ENCODE measurements around the gene FILIP1L. TPM values are rescaled to one million over a fixed set of nuclear protein-coding genes. Genes with fewer than 3 reads are reported as not detected.

FILIP1L gene
- total and polyA plus RNA-seq, 2 of the 13 experiments (the other 11 are each of a cell fraction or from before 2014, with no cell fraction given), result 8.1 to 187 TPM

DNA sequence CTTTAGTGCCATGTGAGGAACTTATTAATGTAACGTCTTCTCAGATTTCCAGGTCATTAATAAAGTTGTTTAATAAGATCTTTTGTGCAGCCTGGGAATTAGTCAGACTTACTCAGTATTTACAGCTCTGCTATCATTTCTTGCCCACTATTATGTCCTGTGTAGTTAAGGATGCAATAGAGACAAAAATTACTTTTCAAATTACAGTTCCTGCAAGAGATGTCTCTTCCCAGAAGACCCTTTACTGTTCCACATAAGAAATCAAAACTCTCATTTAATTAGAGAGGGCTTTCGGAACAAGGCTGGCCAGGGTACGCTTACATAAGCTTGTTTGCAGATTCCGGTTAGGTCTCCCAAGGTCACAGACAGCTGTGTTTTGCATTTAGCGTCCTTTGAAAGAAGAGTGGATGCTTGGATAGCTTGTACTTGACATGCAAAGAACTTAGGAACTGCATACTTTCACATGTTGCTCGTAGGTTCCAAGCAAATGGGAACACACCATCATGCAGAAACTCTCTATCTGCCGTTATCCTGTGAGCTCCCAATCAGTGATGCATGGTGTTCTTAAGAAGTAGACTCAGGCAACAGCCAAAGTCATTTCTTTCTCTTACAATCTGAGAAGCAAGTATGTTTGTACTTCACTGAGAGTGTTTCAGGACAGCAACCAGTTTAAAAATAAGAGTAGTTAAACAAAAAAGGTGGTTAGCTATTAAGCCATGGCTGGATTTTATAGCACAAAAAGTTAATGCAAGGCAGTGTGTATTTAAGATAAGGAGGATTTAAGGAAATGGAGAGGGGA, 37.4 kb downstream of the FILIP1L start (continued):
- TF ChIP-seq, protein P1, sequence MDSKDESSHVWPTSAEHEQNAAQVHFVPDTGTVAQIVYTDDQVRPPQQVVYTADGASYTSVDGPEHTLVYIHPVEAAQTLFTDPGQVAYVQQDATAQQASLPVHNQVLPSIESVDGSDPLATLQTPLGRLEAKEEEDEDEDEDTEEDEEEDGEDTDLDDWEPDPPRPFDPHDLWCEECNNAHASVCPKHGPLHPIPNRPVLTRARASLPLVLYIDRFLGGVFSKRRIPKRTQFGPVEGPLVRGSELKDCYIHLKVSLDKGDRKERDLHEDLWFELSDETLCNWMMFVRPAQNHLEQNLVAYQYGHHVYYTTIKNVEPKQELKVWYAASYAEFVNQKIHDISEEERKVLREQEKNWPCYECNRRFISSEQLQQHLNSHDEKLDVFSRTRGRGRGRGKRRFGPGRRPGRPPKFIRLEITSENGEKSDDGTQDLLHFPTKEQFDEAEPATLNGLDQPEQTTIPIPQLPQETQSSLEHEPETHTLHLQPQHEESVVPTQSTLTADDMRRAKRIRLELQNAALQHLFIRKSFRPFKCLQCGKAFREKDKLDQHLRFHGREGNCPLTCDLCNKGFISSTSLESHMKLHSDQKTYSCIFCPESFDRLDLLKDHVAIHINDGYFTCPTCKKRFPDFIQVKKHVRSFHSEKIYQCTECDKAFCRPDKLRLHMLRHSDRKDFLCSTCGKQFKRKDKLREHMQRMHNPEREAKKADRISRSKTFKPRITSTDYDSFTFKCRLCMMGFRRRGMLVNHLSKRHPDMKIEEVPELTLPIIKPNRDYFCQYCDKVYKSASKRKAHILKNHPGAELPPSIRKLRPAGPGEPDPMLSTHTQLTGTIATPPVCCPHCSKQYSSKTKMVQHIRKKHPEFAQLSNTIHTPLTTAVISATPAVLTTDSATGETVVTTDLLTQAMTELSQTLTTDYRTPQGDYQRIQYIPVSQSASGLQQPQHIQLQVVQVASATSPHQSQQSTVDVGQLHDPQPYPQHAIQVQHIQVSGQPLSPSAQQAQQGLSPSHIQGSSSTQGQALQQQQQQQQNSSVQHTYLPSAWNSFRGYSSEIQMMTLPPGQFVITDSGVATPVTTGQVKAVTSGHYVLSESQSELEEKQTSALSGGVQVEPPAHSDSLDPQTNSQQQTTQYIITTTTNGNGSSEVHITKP (CRISPR knock-in tag; IDR thresholded peaks at IDR 0.05; ENCODE audit: low read depth), result peak; percentile 58; the same call in 1 of the 2 replicates
- TF ChIP-seq ETV5 (CRISPR knock-in tag; IDR thresholded peaks at IDR 0.05; ENCODE audit: borderline replicate concordance), result peak; percentile 93
- TF ChIP-seq SSRP1 (CRISPR knock-in tag; IDR thresholded peaks at IDR 0.05), result 0 out of 2 replicates have a peak, but pooled peaks have one; percentile 63
- TF ChIP-seq ZNF839 (CRISPR knock-in tag; IDR thresholded peaks at IDR 0.05; ENCODE audit: borderline replicate concordance), result no peak
- TF ChIP-seq ZNF619 (CRISPR knock-in tag; IDR thresholded peaks at IDR 0.05), result no peak
- TF ChIP-seq, protein P2, sequence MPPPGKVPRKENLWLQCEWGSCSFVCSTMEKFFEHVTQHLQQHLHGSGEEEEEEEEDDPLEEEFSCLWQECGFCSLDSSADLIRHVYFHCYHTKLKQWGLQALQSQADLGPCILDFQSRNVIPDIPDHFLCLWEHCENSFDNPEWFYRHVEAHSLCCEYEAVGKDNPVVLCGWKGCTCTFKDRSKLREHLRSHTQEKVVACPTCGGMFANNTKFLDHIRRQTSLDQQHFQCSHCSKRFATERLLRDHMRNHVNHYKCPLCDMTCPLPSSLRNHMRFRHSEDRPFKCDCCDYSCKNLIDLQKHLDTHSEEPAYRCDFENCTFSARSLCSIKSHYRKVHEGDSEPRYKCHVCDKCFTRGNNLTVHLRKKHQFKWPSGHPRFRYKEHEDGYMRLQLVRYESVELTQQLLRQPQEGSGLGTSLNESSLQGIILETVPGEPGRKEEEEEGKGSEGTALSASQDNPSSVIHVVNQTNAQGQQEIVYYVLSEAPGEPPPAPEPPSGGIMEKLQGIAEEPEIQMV (CRISPR knock-in tag; IDR thresholded peaks at IDR 0.05; ENCODE audit: low read depth), result no peak
- TF ChIP-seq PRPF4 (IDR thresholded peaks at IDR 0.05; ENCODE audit: low read depth, low read length, poor library complexity, severe bottlenecking), result no peak
- TF ChIP-seq, protein P3, sequence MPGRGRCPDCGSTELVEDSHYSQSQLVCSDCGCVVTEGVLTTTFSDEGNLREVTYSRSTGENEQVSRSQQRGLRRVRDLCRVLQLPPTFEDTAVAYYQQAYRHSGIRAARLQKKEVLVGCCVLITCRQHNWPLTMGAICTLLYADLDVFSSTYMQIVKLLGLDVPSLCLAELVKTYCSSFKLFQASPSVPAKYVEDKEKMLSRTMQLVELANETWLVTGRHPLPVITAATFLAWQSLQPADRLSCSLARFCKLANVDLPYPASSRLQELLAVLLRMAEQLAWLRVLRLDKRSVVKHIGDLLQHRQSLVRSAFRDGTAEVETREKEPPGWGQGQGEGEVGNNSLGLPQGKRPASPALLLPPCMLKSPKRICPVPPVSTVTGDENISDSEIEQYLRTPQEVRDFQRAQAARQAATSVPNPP (CRISPR knock-in tag; IDR thresholded peaks at IDR 0.05), result no peak
- TF ChIP-seq, protein P4, sequence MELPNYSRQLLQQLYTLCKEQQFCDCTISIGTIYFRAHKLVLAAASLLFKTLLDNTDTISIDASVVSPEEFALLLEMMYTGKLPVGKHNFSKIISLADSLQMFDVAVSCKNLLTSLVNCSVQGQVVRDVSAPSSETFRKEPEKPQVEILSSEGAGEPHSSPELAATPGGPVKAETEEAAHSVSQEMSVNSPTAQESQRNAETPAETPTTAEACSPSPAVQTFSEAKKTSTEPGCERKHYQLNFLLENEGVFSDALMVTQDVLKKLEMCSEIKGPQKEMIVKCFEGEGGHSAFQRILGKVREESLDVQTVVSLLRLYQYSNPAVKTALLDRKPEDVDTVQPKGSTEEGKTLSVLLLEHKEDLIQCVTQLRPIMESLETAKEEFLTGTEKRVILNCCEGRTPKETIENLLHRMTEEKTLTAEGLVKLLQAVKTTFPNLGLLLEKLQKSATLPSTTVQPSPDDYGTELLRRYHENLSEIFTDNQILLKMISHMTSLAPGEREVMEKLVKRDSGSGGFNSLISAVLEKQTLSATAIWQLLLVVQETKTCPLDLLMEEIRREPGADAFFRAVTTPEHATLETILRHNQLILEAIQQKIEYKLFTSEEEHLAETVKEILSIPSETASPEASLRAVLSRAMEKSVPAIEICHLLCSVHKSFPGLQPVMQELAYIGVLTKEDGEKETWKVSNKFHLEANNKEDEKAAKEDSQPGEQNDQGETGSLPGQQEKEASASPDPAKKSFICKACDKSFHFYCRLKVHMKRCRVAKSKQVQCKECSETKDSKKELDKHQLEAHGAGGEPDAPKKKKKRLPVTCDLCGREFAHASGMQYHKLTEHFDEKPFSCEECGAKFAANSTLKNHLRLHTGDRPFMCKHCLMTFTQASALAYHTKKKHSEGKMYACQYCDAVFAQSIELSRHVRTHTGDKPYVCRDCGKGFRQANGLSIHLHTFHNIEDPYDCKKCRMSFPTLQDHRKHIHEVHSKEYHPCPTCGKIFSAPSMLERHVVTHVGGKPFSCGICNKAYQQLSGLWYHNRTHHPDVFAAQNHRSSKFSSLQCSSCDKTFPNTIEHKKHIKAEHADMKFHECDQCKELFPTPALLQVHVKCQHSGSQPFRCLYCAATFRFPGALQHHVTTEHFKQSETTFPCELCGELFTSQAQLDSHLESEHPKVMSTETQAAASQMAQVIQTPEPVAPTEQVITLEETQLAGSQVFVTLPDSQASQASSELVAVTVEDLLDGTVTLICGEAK (IDR thresholded peaks at IDR 0.05), result no peak
- TF ChIP-seq, protein P4 (CRISPR knock-in tag; IDR thresholded peaks at IDR 0.05), result no peak
- TF ChIP-seq, protein P5, sequence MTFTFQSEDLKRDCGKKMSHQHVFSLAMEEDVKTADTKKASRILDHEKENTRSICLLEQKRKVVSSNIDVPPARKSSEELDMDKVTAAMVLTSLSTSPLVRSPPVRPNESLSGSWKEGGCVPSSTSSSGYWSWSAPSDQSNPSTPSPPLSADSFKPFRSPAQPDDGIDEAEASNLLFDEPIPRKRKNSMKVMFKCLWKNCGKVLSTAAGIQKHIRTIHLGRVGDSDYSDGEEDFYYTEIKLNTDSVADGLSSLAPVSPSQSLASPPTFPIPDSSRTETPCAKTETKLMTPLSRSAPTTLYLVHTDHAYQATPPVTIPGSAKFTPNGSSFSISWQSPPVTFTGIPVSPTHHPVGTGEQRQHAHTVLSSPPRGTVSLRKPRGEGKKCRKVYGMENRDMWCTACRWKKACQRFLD (CRISPR knock-in tag; IDR thresholded peaks at IDR 0.05; ENCODE audit: borderline replicate concordance), result no peak

Measured in HepG2 (cell line).